H1 (cell line): ENCODE results near the gene SLC30A7. TPM values are rescaled to one million over a fixed set of nuclear protein-coding genes. Genes with fewer than 3 reads are reported as not detected.
A peak's percentile ranks its signal among the peaks of the same experiment; 100 is the strongest.

Experiments used
- CTCF ChIA-PET: fragments of 300-600 bp; sonication (Branson Sonifier 250); formaldehyde crosslinking; loops from one replicate; lab custom pipeline; 2021; ENCODE audit not compliant: partially characterized antibody; lab: Charles Lee
- POLR2A ChIA-PET: fragments of 300-600 bp; sonication (Branson Sonifier 250); formaldehyde crosslinking; loops from one replicate; lab custom pipeline; 2021; ENCODE audit warnings: inconsistent platforms; ENCODE audit not compliant: partially characterized antibody; lab: Charles Lee
- DNase-seq, 2 experiments: peaks; one replicate each; pipeline versions ENCODE4 v3.0.0 to v3.0.0-alpha.2; 2010 to 2022; ENCODE audit warnings: low spot score in 2 of 2, low read depth in 1 of 2, mixed read lengths in 1 of 2
- FAIRE-seq: peaks from 2 replicates; lab custom pipeline; 2011; peaks lifted over from hg19 to GRCh38; lab: Jason Lieb, UNC
- H2AFZ ChIP-seq: 2 replicates; pipeline ENCODE4 v1.8.1; 2012; ENCODE audit warnings: low read length, inconsistent platforms
- H2AK5ac ChIP-seq: 2 replicates; pipeline ENCODE4 v1.6.1; 2013; ENCODE audit warnings: low read depth, low read length
- H2BK120ac ChIP-seq: replicated peaks from 2 replicates; pipeline ENCODE3; 2013; ENCODE audit warnings: low read depth, low read length, inconsistent platforms
- H2BK12ac ChIP-seq: 2 replicates; pipeline ENCODE4 v1.6.1; 2013; ENCODE audit warnings: low read depth, low read length
- H2BK15ac ChIP-seq: 2 replicates; pipeline ENCODE4 v1.6.1; 2013; ENCODE audit warnings: low read length
- H2BK20ac ChIP-seq: 2 replicates; pipeline ENCODE4 v1.6.1; 2013; ENCODE audit warnings: low read length
- H2BK5ac ChIP-seq: 2 replicates; pipeline ENCODE4 v1.6.1; 2013; ENCODE audit warnings: low read depth, low read length
- H3K14ac ChIP-seq: 2 replicates; pipeline ENCODE4 v1.6.1; 2013; ENCODE audit warnings: inconsistent platforms; ENCODE audit not compliant: insufficient read length
- H3K18ac ChIP-seq: 2 replicates; pipeline ENCODE4 v1.6.1; 2013; ENCODE audit warnings: low read length; ENCODE audit errors: extremely low read depth
- H3K23ac ChIP-seq: 2 replicates; pipeline ENCODE4 v1.6.1; 2013; ENCODE audit warnings: inconsistent platforms; ENCODE audit not compliant: insufficient read length
- H3K23me2 ChIP-seq: 2 replicates; pipeline ENCODE4 v1.6.1; 2013; ENCODE audit warnings: low read depth, low read length
- H3K27ac ChIP-seq: 2 replicates; pipeline ENCODE4 v1.6.1; 2011; ENCODE audit warnings: low read depth, low read length, inconsistent platforms
- H3K27me3 ChIP-seq, 4 experiments: replicated peaks in 1 of 4; 1 replicate in 1 of 4; 2 replicates in 3 of 4; pipeline versions ENCODE4 v1.6.1 to v1.8.1; 2011 to 2013; ENCODE audit warnings: low read length in 3 of 4, mild to moderate bottlenecking in 3 of 4, inconsistent platforms in 2 of 4, mixed read lengths in 2 of 4, moderate library complexity in 1 of 4; ENCODE audit not compliant: control insufficient read depth in 3 of 4, insufficient read depth in 3 of 4; ENCODE audit errors: extremely low read depth in 1 of 4
- H3K36me3 ChIP-seq, 4 experiments: 2 replicates each; pipeline versions ENCODE4 v1.6.1 to v1.8.1; 2011 to 2013; ENCODE audit warnings: mild to moderate bottlenecking in 4 of 4, low read length in 3 of 4, moderate library complexity in 2 of 4, control low read depth in 1 of 4, inconsistent platforms in 1 of 4; ENCODE audit not compliant: insufficient read depth in 4 of 4, control insufficient read depth in 2 of 4
- H3K4ac ChIP-seq: replicated peaks from 2 replicates; pipeline ENCODE3; 2013; ENCODE audit warnings: low read length, low read depth, mixed read lengths, inconsistent platforms; ENCODE audit not compliant: insufficient read length
- H3K4me1 ChIP-seq, 4 experiments: replicated peaks in 1 of 4; 1 replicate in 1 of 4; 2 replicates in 3 of 4; pipeline versions ENCODE4 v1.6.1 to v1.8.1; 2011 to 2013; ENCODE audit warnings: low read length in 3 of 4, inconsistent platforms in 2 of 4, mixed read lengths in 1 of 4; ENCODE audit not compliant: insufficient read depth in 4 of 4, control insufficient read depth in 3 of 4
- H3K4me2 ChIP-seq, 2 experiments: 2 replicates each; pipeline versions ENCODE4 v1.6.1 to v1.8.1; 2011 to 2013; ENCODE audit warnings: low read depth in 2 of 2, low read length in 2 of 2, control low read depth in 1 of 2, inconsistent platforms in 1 of 2, mild to moderate bottlenecking in 1 of 2; ENCODE audit not compliant: insufficient read depth in 1 of 2
- H3K4me3 ChIP-seq, 4 experiments: fragments of 200-600, 300-600 bp in 1 of 4; sonication (generic), shearing (Covaris generic), sonication (Bioruptor Twin) in 1 of 4; 2 replicates each; pipeline versions ENCODE4 v1.5.1 to v1.8.1; 2011 to 2016; ENCODE audit warnings: low read length in 4 of 4, low read depth in 3 of 4, control low read depth in 2 of 4, inconsistent platforms in 2 of 4, mild to moderate bottlenecking in 2 of 4, mixed read lengths in 1 of 4, moderate library complexity in 1 of 4; ENCODE audit not compliant: insufficient read depth in 2 of 4; ENCODE audit errors: extremely low read depth in 1 of 4
- H3K56ac ChIP-seq: replicated peaks from 2 replicates; pipeline ENCODE3; 2013; ENCODE audit warnings: low read depth, mild to moderate bottlenecking, mixed read lengths, low read length, inconsistent platforms; ENCODE audit not compliant: insufficient read length
- H3K79me1 ChIP-seq: 2 replicates; pipeline ENCODE4 v1.6.1; 2013; ENCODE audit warnings: low read depth, low read length, control low read depth
- H3K79me2 ChIP-seq, 2 experiments: 2 replicates each; pipeline versions ENCODE4 v1.6.1 to v1.8.1; 2012 to 2013; ENCODE audit warnings: low read length in 2 of 2, mild to moderate bottlenecking in 2 of 2, inconsistent platforms in 1 of 2; ENCODE audit not compliant: insufficient read depth in 2 of 2, control insufficient read depth in 1 of 2
- H3K9ac ChIP-seq, 4 experiments: replicated peaks in 1 of 4; 1 replicate in 1 of 4; 2 replicates in 3 of 4; pipeline versions ENCODE4 v1.6.1 to v1.8.1; 2011 to 2013; ENCODE audit warnings: low read depth in 3 of 4, low read length in 3 of 4, control low read depth in 2 of 4, mild to moderate bottlenecking in 2 of 4, moderate library complexity in 2 of 4, inconsistent platforms in 1 of 4; ENCODE audit errors: extremely low read depth in 1 of 4
- H3K9me3 ChIP-seq, 2 experiments: 2 replicates each; pipeline versions ENCODE4 v1.6.1 to v1.8.1; 2012 to 2013; ENCODE audit warnings: mild to moderate bottlenecking in 2 of 2, moderate library complexity in 2 of 2, control low read depth in 1 of 2, inconsistent platforms in 1 of 2, low read depth in 1 of 2, low read length in 1 of 2, mixed read lengths in 1 of 2; ENCODE audit not compliant: insufficient read depth in 2 of 2
- H4K20me1 ChIP-seq, 2 experiments: replicated peaks in 1 of 2; 2 replicates each; pipeline versions ENCODE3 to v1.8.1; 2011 to 2013; ENCODE audit warnings: inconsistent platforms in 2 of 2, low read length in 2 of 2, mild to moderate bottlenecking in 1 of 2; ENCODE audit not compliant: insufficient read depth in 2 of 2, control insufficient read depth in 1 of 2
- H4K5ac ChIP-seq: 2 replicates; pipeline ENCODE4 v1.6.1; 2013; ENCODE audit warnings: low read length, low read depth, mixed read lengths, inconsistent platforms; ENCODE audit not compliant: insufficient read length
- H4K8ac ChIP-seq: 2 replicates; pipeline ENCODE4 v1.8.0; 2013; ENCODE audit warnings: mild to moderate bottlenecking, moderate library complexity, low read length, inconsistent platforms; ENCODE audit not compliant: insufficient read depth; ENCODE audit errors: extremely low read depth
- H4K91ac ChIP-seq: replicated peaks from 2 replicates; pipeline ENCODE3; 2013; ENCODE audit warnings: low read length, mixed read lengths, inconsistent platforms; ENCODE audit not compliant: insufficient read length
- CHD1 ChIP-seq: IDR thresholded peaks from 2 replicates; pipeline ENCODE4 v1.6.1; 2012; ENCODE audit warnings: low read depth, low read length, improper control_type of control experiment
- FOSL1 ChIP-seq: IDR thresholded peaks from 2 replicates; pipeline ENCODE4 v1.6.1; 2011; ENCODE audit warnings: mild to moderate bottlenecking, low read depth, low read length, moderate library complexity; ENCODE audit not compliant: insufficient read depth
- POLR2AphosphoS5 ChIP-seq: IDR thresholded peaks from 2 replicates; pipeline ENCODE4 v1.6.1; 2011; ENCODE audit warnings: low read depth, low read length
- RAD21 ChIP-seq, 2 experiments: IDR thresholded peaks in 1 of 2; conservative IDR thresholded peaks in 1 of 2; 2 replicates each; pipeline ENCODE4 v1.6.1; 2011; ENCODE audit warnings: low read depth in 2 of 2, low read length in 2 of 2, improper control_type of control experiment in 1 of 2, inconsistent platforms in 1 of 2, mild to moderate bottlenecking in 1 of 2, moderate library complexity in 1 of 2
- SIN3A ChIP-seq, 2 experiments: IDR thresholded peaks in 1 of 2; conservative IDR thresholded peaks in 1 of 2; 2 replicates each; pipeline ENCODE4 v1.6.1; 2011 to 2012; ENCODE audit warnings: low read length in 2 of 2, improper control_type of control experiment in 1 of 2, low read depth in 1 of 2, mild to moderate bottlenecking in 1 of 2
- TBP ChIP-seq: IDR thresholded peaks from 2 replicates; pipeline ENCODE4 v1.6.1; 2011; ENCODE audit warnings: low read depth, low read length, improper control_type of control experiment
- WGBS, 2 experiments: shearing (Covaris generic) in 1 of 2; methylation state at CpG; one replicate each; pipeline versions ENCODE4 v1.1.6 to v1.1.7; 2013 to 2015; ENCODE audit warnings: low lambda C conversion rate in 2 of 2, mixed read lengths in 2 of 2, inconsistent platforms in 1 of 2, low coverage in 1 of 2, missing lambda C conversion rate in 1 of 2; ENCODE audit not compliant: insufficient replicate concordance in 2 of 2, insufficient coverage in 1 of 2, insufficient read length in 1 of 2; ENCODE audit errors: extremely low coverage in 1 of 2, missing lambda C conversion rate in 1 of 2; 5-methylcytosine and 5-hydroxymethylcytosine counted together
- polyA plus RNA-seq, 7 experiments: library from polyadenylated mRNA; depleted of rRNA in 3 of 7; stranded (reverse) in 5 of 7; unstranded in 2 of 7; fragments of >200 nt in 5 of 7; fragments of 200-250 nt in 2 of 7; gene quantifications; 1 replicate in 5 of 7; 2 replicates in 1 of 7; 4 replicates in 1 of 7; pipeline versions ENCODE4 v1.2.1 to v1.2.3, GENCODE V29; 2011 to 2013; ENCODE audit warnings: missing spikeins in 2 of 7, mixed read lengths in 2 of 7
- total RNA-seq: library from RNA; stranded (reverse); fragmentation: NEBNext Ultra II Directional; extraction: Animal tissue kit (Norgen Biotek cat#: 25700); gene quantifications from 2 replicates; pipeline ENCODE4 v1.2.1, GENCODE V29; 2021
- TF ChIP-seq, protein P1 (sequence below): IDR thresholded peaks from 2 replicates; pipeline ENCODE4 v1.6.1; 2011; ENCODE audit warnings: low read length, improper control_type of control experiment
- TF ChIP-seq, protein P2 (sequence below), 3 experiments: IDR thresholded peaks; 1 replicate in 2 of 3; 2 replicates in 1 of 3; pipeline versions ENCODE4 v1.5.1 to v1.6.1; 2011; ENCODE audit warnings: low read length in 3 of 3, mild to moderate bottlenecking in 3 of 3, inconsistent platforms in 2 of 3, low read depth in 1 of 3, moderate library complexity in 1 of 3; ENCODE audit not compliant: insufficient read depth in 1 of 3; ENCODE audit errors: control extremely low read depth in 1 of 3

SLC30A7 gene
- total and polyA plus RNA-seq, 2 of the 8 experiments (the other 6 are each of a cell fraction or from before 2014, with no cell fraction given) = 5.5 to 22.1 TPM

GRCh38 chr1:100921110-100921706, 25.3 kb downstream of the SLC30A7 start:
- H2BK5ac ChIP-seq = no peak overlapping the region
- ChIA-PET POLR2A (interaction anchor here (0.6 kb wide), 1 partner anchor 322 kb away, joined by 3 read pairs; no protein-coding TSS in a partner anchor), CTCF (interaction anchor here (0.6 to 3.5 kb wide), 10 partner anchors 9 to 923 kb away, joined by 3 to 14 read pairs (median 4); no protein-coding TSS in a partner anchor)
- no peak overlapping the region for H2BK12ac ChIP-seq
- H3K4ac ChIP-seq = no peak overlapping the region
- no peak overlapping the region for H3K27ac ChIP-seq
- no peak overlapping the region for H3K4me3 ChIP-seq
- H3K23ac ChIP-seq = no peak overlapping the region
- H4K20me1 ChIP-seq = no peaks in the 10 kb centered on the region
- H4K8ac ChIP-seq = no peak overlapping the region; the same call in 1 of the 2 replicates
- no peak overlapping the region for H4K5ac ChIP-seq
- no peaks in the 10 kb centered on the region for H3K27me3 ChIP-seq
- H3K79me2 ChIP-seq = no peaks in the 10 kb centered on the region
- FAIRE-seq (no peak), DNase-seq (no peak)
- H3K14ac ChIP-seq = no peak overlapping the region
- H2BK20ac ChIP-seq = no peak overlapping the region
- H3K36me3 ChIP-seq = peaks cover 2 to 33% (median 15%) of the 10 kb centered on the region in 4 experiments; a peak in 5 of 8 replicates
- 59% methylated on average over 3 of the region's 3 CpGs; no CpG with 5 or more reads in 1 of the 2 experiments for WGBS, 2 experiments
- no peak overlapping the region for H3K56ac ChIP-seq
- no peak overlapping the region for H3K4me2 ChIP-seq
- H2BK15ac ChIP-seq = no peak overlapping the region
- H2AK5ac ChIP-seq = no peak overlapping the region
- no peak overlapping the region for H4K91ac ChIP-seq
- no peak overlapping the region for H2BK120ac ChIP-seq
- H3K9me3 ChIP-seq = no peaks in the 10 kb centered on the region
- no peak overlapping the region for H3K18ac ChIP-seq
- no peak overlapping the region for H3K9ac ChIP-seq
- no peaks in the 10 kb centered on the region for H3K23me2 ChIP-seq
- H3K79me1 ChIP-seq = no peaks in the 10 kb centered on the region; the same call in 1 of the 2 replicates
- no peaks in the 10 kb centered on the region for H3K4me1 ChIP-seq
- H2AFZ ChIP-seq = no peak overlapping the region
- TF ChIP-seq SIN3A (conservative IDR thresholded peaks at IDR 0.05 in 1 of 2, IDR thresholded peaks at IDR 0.05 in 1 of 2; ENCODE audit: low read depth in 1 of 2, low read length in 2 of 2) = no peak
- TF ChIP-seq CHD1 = no peak
- TF ChIP-seq, protein P1, sequence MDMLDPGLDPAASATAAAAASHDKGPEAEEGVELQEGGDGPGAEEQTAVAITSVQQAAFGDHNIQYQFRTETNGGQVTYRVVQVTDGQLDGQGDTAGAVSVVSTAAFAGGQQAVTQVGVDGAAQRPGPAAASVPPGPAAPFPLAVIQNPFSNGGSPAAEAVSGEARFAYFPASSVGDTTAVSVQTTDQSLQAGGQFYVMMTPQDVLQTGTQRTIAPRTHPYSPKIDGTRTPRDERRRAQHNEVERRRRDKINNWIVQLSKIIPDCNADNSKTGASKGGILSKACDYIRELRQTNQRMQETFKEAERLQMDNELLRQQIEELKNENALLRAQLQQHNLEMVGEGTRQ = no peak
- peak; percentile 58 to 65 for TF ChIP-seq RAD21 (IDR thresholded peaks at IDR 0.05 in 1 of 2, conservative IDR thresholded peaks at IDR 0.05 in 1 of 2; ENCODE audit: low read depth in 2 of 2, low read length in 2 of 2)
- no peak for TF ChIP-seq TBP
- TF ChIP-seq, protein P2, sequence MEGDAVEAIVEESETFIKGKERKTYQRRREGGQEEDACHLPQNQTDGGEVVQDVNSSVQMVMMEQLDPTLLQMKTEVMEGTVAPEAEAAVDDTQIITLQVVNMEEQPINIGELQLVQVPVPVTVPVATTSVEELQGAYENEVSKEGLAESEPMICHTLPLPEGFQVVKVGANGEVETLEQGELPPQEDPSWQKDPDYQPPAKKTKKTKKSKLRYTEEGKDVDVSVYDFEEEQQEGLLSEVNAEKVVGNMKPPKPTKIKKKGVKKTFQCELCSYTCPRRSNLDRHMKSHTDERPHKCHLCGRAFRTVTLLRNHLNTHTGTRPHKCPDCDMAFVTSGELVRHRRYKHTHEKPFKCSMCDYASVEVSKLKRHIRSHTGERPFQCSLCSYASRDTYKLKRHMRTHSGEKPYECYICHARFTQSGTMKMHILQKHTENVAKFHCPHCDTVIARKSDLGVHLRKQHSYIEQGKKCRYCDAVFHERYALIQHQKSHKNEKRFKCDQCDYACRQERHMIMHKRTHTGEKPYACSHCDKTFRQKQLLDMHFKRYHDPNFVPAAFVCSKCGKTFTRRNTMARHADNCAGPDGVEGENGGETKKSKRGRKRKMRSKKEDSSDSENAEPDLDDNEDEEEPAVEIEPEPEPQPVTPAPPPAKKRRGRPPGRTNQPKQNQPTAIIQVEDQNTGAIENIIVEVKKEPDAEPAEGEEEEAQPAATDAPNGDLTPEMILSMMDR (IDR thresholded peaks at IDR 0.05; ENCODE audit: control extremely low read depth in 1 of 3, insufficient read depth in 1 of 3, low read depth in 1 of 3, low read length in 3 of 3) = peak in 2 of 3 experiments; percentile 16 to 48; a peak in 2 of 4 replicates
- TF ChIP-seq FOSL1 = no peak
- TF ChIP-seq POLR2AphosphoS5 = no peak
